NCI-H128 (cell line): ENCODE data around the gene INSC.

Experiments used
- DNase-seq: peaks from one replicate; lab custom pipeline; 2025; ENCODE audit not compliant: unreplicated experiment; lab: John Stamatoyannopoulos, UW

INSC gene

GRCh38 chr11:15108592-15109130, 6.1 kb upstream of the INSC start:
- no peak for DNase-seq

- DNase-seq: no peak
These were observed 5.1 kb upstream of the INSC start for GRCh38 chr11:15109602-15110001.

GRCh38 chr11:15111215-15111614, 3.5 kb upstream of the INSC start:
- DNase-seq: no peak

GRCh38 chr11:15112131-15112541, 2.6 kb upstream of the INSC start:
- DNase-seq: no peak

- DNase-seq: no peak
These were observed 1.3 kb upstream of the INSC start for GRCh38 chr11:15113381-15113780.

GRCh38 chr11:15115686-15116085, 963 bp downstream of the INSC start:
- DNase-seq: no peak

- no peak for DNase-seq
These were observed 3.0 kb downstream of the INSC start for GRCh38 chr11:15117751-15118150.

- no peak for DNase-seq
These were observed 3.7 kb downstream of the INSC start for GRCh38 chr11:15118431-15118830.

GRCh38 chr11:15119352-15119751, 4.6 kb downstream of the INSC start:
- DNase-seq: no peak

GRCh38 chr11:15119826-15120225, 5.1 kb downstream of the INSC start:
- no peak for DNase-seq

- DNase-seq: no peak
These were observed 9.1 kb downstream of the INSC start for GRCh38 chr11:15123849-15124248.

- DNase-seq: no peak
These were observed 9.8 kb downstream of the INSC start for GRCh38 chr11:15124528-15124927.

GRCh38 chr11:15127341-15127740, 12.6 kb downstream of the INSC start:
- DNase-seq: no peak

GRCh38 chr11:15128621-15129020, 13.9 kb downstream of the INSC start:
- no peak for DNase-seq

- DNase-seq: no peak
These were observed 21.4 kb downstream of the INSC start for GRCh38 chr11:15136166-15136565.

- DNase-seq: no peak
These were observed 24.5 kb downstream of the INSC start for GRCh38 chr11:15139096-15139770.

- no peak for DNase-seq
These were observed 25.4 kb downstream of the INSC start for GRCh38 chr11:15139958-15140659.

GRCh38 chr11:15141381-15141780, 26.7 kb downstream of the INSC start:
- DNase-seq: no peak

- DNase-seq: no peak
These were observed 28.1 kb downstream of the INSC start for GRCh38 chr11:15142838-15143237.

- no peak for DNase-seq
These were observed 29.1 kb downstream of the INSC start for GRCh38 chr11:15143855-15144254.

- no peak for DNase-seq
These were observed 29.6 kb downstream of the INSC start for GRCh38 chr11:15144347-15144746.

GRCh38 chr11:15145151-15145550, 30.4 kb downstream of the INSC start:
- DNase-seq: no peak

GRCh38 chr11:15145615-15146014, 30.9 kb downstream of the INSC start:
- no peak for DNase-seq
